ENCODE measurements around the gene HECTD1. TPM values are rescaled to one million over a fixed set of nuclear protein-coding genes. Genes with fewer than 3 reads are reported as not detected.
A peak's percentile ranks its signal among the peaks of the same experiment; 100 is the strongest.
"Not testable (repeated sequence)": the region's sequence is repeated elsewhere in the genome, so short reads cannot be mapped to it uniquely, and the experiment has no call there.

Gene HECTD1
- total and polyA plus RNA-seq, 2 donors, result 66.8 to 364 TPM

GRCh38 chr14:31212893-31213292 lies 5.3 kb upstream of the HECTD1 start:
- no peak overlapping the region for H3K4me3 ChIP-seq (ENCODE audit: low read depth, low read length)
- no peaks in the 10 kb centered on the region for H3K36me3 ChIP-seq (ENCODE audit: insufficient read depth)
- WGBS, result 96% methylated on average over 2 of the region's 2 CpGs
- no peaks in the 10 kb centered on the region for H3K4me1 ChIP-seq (ENCODE audit: insufficient read depth)
- no peak overlapping the region for H3K27ac ChIP-seq (ENCODE audit: low read depth)
- DNase-seq (ENCODE audit: extremely low spot score), result no peak

GRCh38 chr14:31209605-31210004 lies 2.0 kb upstream of the HECTD1 start:
- DNase-seq (ENCODE audit: extremely low spot score), result no peak
- no peak overlapping the region for H3K4me3 ChIP-seq (ENCODE audit: low read depth, low read length)
- H3K27ac ChIP-seq (ENCODE audit: low read depth), result no peak overlapping the region
- H3K36me3 ChIP-seq (ENCODE audit: insufficient read depth), result no peaks in the 10 kb centered on the region
- WGBS, result 97% methylated on average over 5 of the region's 5 CpGs
- H3K4me1 ChIP-seq (ENCODE audit: insufficient read depth), result no peaks in the 10 kb centered on the region

- no peak for DNase-seq (ENCODE audit: extremely low spot score)
- Histone ChIP-seq H3K27ac (ENCODE audit: low read depth) (peak overlapping the region; percentile 89), H3K4me1 (ENCODE audit: insufficient read depth) (no peaks in the 10 kb centered on the region), H3K36me3 (ENCODE audit: insufficient read depth) (no peaks in the 10 kb centered on the region), H3K4me3 (ENCODE audit: low read depth, low read length) (peak overlapping the region; percentile 93)
- 71% methylated on average over 16 of the region's 16 CpGs for WGBS
These were observed 1.2 kb upstream of the HECTD1 start for GRCh38 chr14:31208546-31209424.

- DNase-seq (ENCODE audit: extremely low spot score), result no peak
- Histone ChIP-seq H3K36me3 (ENCODE audit: insufficient read depth) (peaks cover 2% of the 10 kb centered on the region), H3K4me1 (ENCODE audit: insufficient read depth) (no peaks in the 10 kb centered on the region), H3K4me3 (ENCODE audit: low read depth, low read length) (peak overlapping the region; percentile 93), H3K27ac (ENCODE audit: low read depth) (peak overlapping the region; percentile 100)
- WGBS, result 2% methylated on average over 59 of the region's 59 CpGs
These were observed 272 bp downstream of the HECTD1 start for GRCh38 chr14:31207287-31207754.

- peak overlapping the region; percentile 100 for H3K27ac ChIP-seq (ENCODE audit: low read depth)
- H3K36me3 ChIP-seq (ENCODE audit: insufficient read depth), result peaks cover 2% of the 10 kb centered on the region
- under 1% methylated on average over 55 of the region's 55 CpGs for WGBS
- no peak for DNase-seq (ENCODE audit: extremely low spot score)
- H3K4me3 ChIP-seq (ENCODE audit: low read depth, low read length), result peak overlapping the region; percentile 93
- H3K4me1 ChIP-seq (ENCODE audit: insufficient read depth), result no peaks in the 10 kb centered on the region
These were observed 882 bp downstream of the HECTD1 start for GRCh38 chr14:31206536-31207286.

GRCh38 chr14:31205681-31206535 lies 1.7 kb downstream of the HECTD1 start:
- no peak for DNase-seq (ENCODE audit: extremely low spot score)
- Histone ChIP-seq H3K36me3 (ENCODE audit: insufficient read depth) (peaks cover 2% of the 10 kb centered on the region), H3K4me3 (ENCODE audit: low read depth, low read length) (peak overlapping the region; percentile 93), H3K4me1 (ENCODE audit: insufficient read depth) (no peaks in the 10 kb centered on the region), H3K27ac (ENCODE audit: low read depth) (peak overlapping the region; percentile 100)
- WGBS, result 4% methylated on average over 9 of the region's 9 CpGs

GRCh38 chr14:31204593-31205534 lies 2.7 kb downstream of the HECTD1 start:
- H3K4me3 ChIP-seq (ENCODE audit: low read depth, low read length), result no peak overlapping the region
- no peaks in the 10 kb centered on the region for H3K4me1 ChIP-seq (ENCODE audit: insufficient read depth)
- H3K27ac ChIP-seq (ENCODE audit: low read depth), result no peak overlapping the region
- peaks cover 2% of the 10 kb centered on the region for H3K36me3 ChIP-seq (ENCODE audit: insufficient read depth)
- WGBS, result 25% methylated on average over 3 of the region's 3 CpGs
- DNase-seq (ENCODE audit: extremely low spot score), result no peak

- H3K4me1 ChIP-seq (ENCODE audit: insufficient read depth); DNase-seq (ENCODE audit: extremely low spot score); H3K36me3 ChIP-seq (ENCODE audit: insufficient read depth); H3K27ac ChIP-seq (ENCODE audit: low read depth); H3K4me3 ChIP-seq (ENCODE audit: low read depth, low read length): not testable (repeated sequence)
- WGBS, result 90% methylated on average over 11 of the region's 11 CpGs
These were observed 3.5 kb downstream of the HECTD1 start for GRCh38 chr14:31203899-31204592.

- Histone ChIP-seq H3K36me3 (ENCODE audit: insufficient read depth) (peaks cover 2% of the 10 kb centered on the region), H3K4me1 (ENCODE audit: insufficient read depth) (no peaks in the 10 kb centered on the region), H3K4me3 (ENCODE audit: low read depth, low read length) (no peak overlapping the region), H3K27ac (ENCODE audit: low read depth) (no peak overlapping the region)
- 99% methylated on average over 3 of the region's 3 CpGs for WGBS
- no peak for DNase-seq (ENCODE audit: extremely low spot score)
These were observed 4.2 kb downstream of the HECTD1 start for GRCh38 chr14:31203414-31203742.

- H3K27ac ChIP-seq (ENCODE audit: low read depth), result no peak overlapping the region
- 80% methylated on average over 1 of the region's 1 CpG for WGBS
- no peak for DNase-seq (ENCODE audit: extremely low spot score)
- no peaks in the 10 kb centered on the region for H3K4me1 ChIP-seq (ENCODE audit: insufficient read depth)
- peaks cover 2% of the 10 kb centered on the region for H3K36me3 ChIP-seq (ENCODE audit: insufficient read depth)
- no peak overlapping the region for H3K4me3 ChIP-seq (ENCODE audit: low read depth, low read length)
These were observed 6.5 kb downstream of the HECTD1 start for GRCh38 chr14:31201111-31201510.

GRCh38 chr14:31200702-31200990 lies 6.9 kb downstream of the HECTD1 start:
- WGBS, result 91% methylated on average over 1 of the region's 1 CpG
- Histone ChIP-seq H3K4me3 (ENCODE audit: low read depth, low read length) (no peak overlapping the region), H3K36me3 (ENCODE audit: insufficient read depth) (peaks cover 2% of the 10 kb centered on the region), H3K4me1 (ENCODE audit: insufficient read depth) (no peaks in the 10 kb centered on the region), H3K27ac (ENCODE audit: low read depth) (no peak overlapping the region)
- DNase-seq (ENCODE audit: extremely low spot score), result no peak

- Histone ChIP-seq H3K36me3 (ENCODE audit: insufficient read depth) (no peaks in the 10 kb centered on the region), H3K4me1 (ENCODE audit: insufficient read depth) (no peaks in the 10 kb centered on the region), H3K27ac (ENCODE audit: low read depth) (no peak overlapping the region), H3K4me3 (ENCODE audit: low read depth, low read length) (no peak overlapping the region)
- no peak for DNase-seq (ENCODE audit: extremely low spot score)
- WGBS, result 97% methylated on average over 1 of the region's 1 CpG
These were observed 9.9 kb downstream of the HECTD1 start for GRCh38 chr14:31197671-31198070.

Measured in urinary bladder (tissue), 4 donors.